ENCODE data around the gene MERTK.

DNA sequence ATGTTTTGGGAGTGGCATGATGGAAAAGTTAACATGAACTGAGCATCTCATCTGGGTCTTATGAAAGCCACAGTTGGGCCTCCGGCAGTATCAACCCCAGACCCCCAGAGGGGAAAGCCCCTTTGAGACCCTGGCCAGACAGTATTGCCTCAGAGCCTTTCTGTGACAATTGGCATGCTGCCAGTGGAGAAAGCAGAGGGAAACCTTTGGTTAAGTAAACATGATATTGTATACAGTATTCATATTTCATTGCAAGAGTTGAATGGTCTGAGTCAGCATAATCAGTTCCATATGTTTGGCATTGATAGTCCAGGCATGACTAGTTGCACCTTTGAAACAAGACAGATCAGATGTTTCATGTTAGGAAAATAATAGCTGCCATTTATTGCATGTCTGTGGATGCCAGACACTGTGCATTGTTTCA, 20.0 kb downstream of the MERTK start:
- TF ChIP-seq, protein P1, sequence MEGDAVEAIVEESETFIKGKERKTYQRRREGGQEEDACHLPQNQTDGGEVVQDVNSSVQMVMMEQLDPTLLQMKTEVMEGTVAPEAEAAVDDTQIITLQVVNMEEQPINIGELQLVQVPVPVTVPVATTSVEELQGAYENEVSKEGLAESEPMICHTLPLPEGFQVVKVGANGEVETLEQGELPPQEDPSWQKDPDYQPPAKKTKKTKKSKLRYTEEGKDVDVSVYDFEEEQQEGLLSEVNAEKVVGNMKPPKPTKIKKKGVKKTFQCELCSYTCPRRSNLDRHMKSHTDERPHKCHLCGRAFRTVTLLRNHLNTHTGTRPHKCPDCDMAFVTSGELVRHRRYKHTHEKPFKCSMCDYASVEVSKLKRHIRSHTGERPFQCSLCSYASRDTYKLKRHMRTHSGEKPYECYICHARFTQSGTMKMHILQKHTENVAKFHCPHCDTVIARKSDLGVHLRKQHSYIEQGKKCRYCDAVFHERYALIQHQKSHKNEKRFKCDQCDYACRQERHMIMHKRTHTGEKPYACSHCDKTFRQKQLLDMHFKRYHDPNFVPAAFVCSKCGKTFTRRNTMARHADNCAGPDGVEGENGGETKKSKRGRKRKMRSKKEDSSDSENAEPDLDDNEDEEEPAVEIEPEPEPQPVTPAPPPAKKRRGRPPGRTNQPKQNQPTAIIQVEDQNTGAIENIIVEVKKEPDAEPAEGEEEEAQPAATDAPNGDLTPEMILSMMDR (conservative IDR thresholded peaks at IDR 0.05; ENCODE audit: low read depth, low read length) = no peak
- TF ChIP-seq EZH2 (IDR thresholded peaks at IDR 0.05; ENCODE audit: low read length, unreplicated experiment) (no peak), EZH2phosphoT487 (IDR thresholded peaks at IDR 0.05; ENCODE audit: borderline replicate concordance, low read length) (no peak)
